HL-60 (cell line): ENCODE measurements around the gene IGFN1.

Experiments used
- POLR2AphosphoS5 ChIP-seq: IDR thresholded peaks from 2 replicates; pipeline ENCODE4 v1.6.1; 2012; ENCODE audit warnings: low read depth
- SPI1 ChIP-seq: IDR thresholded peaks from 2 replicates; pipeline ENCODE4 v1.6.1; 2012; ENCODE audit warnings: low read depth, mild to moderate bottlenecking, borderline replicate concordance
- TF ChIP-seq, protein P1 (sequence below): IDR thresholded peaks from one replicate; pipeline ENCODE4 v1.5.1; 2011; ENCODE audit warnings: low read length, control low read depth, inconsistent platforms; ENCODE audit not compliant: insufficient read depth

DNA sequence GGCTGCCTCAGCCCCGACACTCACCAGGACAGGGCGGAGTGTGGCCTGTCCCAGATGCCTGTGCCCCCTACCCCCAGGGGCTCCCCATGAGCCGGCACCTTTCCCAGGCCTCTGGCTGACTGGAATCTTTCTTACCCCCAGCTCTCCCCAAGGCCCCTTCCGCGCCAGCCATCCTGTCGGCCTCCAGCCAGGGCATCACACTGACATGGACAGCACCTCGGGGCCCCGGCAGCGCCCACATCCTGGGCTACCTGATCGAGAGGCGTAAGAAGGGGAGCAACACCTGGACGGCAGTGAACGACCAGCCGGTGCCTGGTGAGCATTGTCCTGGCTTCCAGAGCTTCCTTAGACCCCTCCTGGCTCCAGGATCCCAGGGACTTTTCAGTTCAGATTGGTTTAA, 26.5 kb downstream of the IGFN1 start:
- TF ChIP-seq, protein P1, sequence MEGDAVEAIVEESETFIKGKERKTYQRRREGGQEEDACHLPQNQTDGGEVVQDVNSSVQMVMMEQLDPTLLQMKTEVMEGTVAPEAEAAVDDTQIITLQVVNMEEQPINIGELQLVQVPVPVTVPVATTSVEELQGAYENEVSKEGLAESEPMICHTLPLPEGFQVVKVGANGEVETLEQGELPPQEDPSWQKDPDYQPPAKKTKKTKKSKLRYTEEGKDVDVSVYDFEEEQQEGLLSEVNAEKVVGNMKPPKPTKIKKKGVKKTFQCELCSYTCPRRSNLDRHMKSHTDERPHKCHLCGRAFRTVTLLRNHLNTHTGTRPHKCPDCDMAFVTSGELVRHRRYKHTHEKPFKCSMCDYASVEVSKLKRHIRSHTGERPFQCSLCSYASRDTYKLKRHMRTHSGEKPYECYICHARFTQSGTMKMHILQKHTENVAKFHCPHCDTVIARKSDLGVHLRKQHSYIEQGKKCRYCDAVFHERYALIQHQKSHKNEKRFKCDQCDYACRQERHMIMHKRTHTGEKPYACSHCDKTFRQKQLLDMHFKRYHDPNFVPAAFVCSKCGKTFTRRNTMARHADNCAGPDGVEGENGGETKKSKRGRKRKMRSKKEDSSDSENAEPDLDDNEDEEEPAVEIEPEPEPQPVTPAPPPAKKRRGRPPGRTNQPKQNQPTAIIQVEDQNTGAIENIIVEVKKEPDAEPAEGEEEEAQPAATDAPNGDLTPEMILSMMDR: no peak
- TF ChIP-seq POLR2AphosphoS5: no peak
- TF ChIP-seq SPI1: no peak
